ENCODE measurements around the gene SIPA1L3.
A peak's percentile ranks its signal among the peaks of the same experiment; 100 is the strongest.

Gene SIPA1L3

DNA sequence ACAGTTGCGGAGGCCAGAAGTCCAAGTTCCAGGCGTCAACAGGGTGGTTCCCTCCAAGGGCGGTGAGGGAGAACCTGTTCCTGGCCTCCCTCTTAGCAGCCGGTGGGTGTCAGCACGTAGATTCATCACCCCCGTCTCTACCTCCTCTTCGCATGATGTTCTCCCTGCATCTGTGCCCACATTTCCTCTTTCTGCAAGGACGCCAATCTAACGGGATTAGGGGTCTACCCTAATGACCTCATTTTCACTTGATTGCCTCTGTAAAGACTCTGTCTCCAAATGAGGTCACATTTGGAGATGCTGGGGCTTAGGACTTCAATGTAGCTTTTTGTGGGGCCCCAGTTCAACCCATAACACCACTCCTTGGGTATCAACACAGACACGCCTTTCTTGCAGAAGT is 278.6 kb downstream of the SIPA1L3 start:
- no peak for DNase-seq

DNA sequence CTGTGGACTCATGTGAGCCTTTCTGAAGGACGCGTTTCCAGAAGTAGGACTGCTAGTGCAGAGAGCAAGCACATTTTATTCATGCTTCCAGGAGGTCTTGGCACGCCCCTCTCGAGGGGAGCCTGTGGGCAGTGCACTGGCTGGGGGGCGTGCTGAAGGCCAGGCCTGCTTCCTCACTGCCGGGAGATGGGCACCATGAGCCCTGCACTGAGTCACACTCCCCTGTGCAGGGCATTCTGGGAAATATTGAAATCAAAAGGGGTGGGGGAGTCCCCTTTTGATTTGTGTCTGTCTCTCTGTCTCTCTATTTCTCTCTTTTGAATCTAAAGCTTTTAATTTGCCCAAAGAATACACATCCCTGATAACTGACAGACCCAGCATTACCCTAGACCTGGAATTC is 283.1 kb downstream of the SIPA1L3 start:
- DNase-seq = no peak

DNA sequence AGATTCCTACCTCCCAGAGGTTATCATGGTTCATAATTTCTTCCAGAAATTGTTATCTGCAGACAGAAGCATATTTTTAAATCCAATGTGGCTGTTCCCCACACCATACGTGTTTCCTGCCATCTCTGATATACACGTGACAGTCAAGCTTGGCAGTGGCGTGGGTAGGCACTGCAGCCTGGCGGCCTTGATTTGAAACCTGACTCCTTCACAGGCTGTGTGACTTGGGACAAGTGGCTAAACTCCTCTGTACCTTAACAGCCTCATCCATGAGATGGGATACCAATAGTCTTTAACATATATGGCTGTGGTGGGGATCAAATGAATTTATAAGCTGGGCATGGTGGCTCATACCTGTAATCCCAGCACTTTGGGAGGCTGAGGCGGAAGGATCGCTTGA is 283.8 kb downstream of the SIPA1L3 start:
- DNase-seq = no peak

DNA sequence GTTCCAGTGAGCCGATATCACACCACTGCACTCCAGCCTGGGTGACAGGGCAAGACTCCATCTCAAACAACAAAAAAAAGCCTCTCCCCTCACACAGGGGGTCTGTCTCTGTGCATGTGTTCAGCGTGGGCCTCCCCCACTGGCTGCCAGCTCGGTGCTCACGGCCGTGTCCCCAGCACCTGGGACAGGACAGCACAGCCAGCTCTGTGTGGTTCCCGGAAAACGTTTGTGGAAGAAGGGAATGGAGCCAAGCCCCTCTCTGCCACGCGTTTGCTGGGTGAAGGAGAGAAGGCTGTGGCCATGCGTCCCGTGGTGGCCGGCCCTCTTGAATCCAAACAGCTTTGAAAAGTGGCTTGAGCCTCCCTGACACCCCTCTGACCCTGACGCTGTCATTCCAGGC is 284.7 kb downstream of the SIPA1L3 start:
- DNase-seq = no peak

DNA sequence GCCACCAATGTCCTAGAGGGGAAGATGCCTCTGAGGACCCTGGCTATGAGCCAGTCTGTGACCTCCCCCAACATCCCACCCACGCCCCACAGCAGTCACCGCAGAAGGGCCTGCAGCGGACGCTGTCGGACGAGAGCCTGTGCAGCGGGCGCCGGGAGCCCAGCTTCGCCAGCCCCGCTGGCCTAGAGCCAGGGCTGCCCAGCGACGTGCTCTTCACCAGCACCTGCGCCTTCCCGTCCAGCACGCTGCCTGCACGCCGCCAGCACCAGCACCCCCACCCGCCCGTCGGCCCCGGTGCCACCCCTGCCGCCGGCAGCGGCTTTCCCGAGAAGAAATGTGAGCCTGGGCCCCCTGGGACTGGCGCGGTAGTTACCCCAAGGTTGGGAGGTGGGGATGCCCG is 286.4 kb downstream of the SIPA1L3 start:
- no peak for DNase-seq

DNA sequence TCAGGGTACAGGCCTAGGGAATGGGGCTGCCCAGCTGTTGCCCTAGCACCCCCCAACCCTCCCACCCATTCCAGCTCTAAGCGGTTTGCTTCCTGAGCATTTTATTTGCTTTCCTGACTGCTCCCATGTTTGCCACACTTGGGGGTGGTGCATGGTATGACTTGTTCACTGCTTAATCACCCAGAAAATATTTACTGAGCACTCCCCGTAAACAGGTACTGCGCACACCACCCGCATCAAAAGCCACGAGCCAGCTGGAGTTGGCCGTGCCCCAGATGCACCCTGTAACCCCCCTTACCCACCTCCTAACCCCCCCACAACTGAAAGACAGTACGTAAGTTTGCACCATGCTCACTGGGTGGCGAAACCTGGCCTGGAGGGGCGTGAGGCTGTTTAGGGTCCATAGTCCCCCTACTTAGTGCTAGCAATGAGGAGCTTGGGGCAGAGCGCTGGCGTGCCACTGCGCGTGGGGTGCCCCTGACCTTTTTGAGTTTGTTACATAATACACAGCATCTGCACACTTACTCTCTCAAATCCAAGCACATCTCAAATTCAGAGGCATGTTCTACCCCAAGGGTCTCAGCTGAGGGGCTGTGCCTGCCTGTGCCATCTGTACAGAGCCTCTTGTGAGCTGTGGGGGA is 287.2 kb downstream of the SIPA1L3 start:
- DNase-seq = no peak

DNA sequence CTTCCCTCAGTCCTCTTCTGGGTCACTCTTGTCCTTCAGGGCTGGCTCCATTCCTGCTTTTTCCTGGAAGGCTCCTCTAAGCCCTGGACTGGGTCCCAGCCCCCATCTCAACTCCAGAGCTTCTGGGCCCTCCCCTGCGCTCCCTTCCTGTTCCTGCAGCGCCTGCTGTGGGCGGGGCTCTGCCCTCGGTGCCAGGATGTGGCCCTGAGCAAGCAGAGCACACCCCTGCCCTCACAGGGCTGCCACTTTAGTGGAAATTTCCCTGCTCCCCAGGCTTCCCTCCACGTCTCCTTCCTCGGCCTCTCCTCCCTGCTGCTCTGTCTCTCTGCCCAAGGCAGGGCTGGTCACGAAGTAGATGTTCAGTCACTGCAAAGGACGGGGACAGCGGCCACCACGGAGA is 288.2 kb downstream of the SIPA1L3 start:
- DNase-seq = no peak

DNA sequence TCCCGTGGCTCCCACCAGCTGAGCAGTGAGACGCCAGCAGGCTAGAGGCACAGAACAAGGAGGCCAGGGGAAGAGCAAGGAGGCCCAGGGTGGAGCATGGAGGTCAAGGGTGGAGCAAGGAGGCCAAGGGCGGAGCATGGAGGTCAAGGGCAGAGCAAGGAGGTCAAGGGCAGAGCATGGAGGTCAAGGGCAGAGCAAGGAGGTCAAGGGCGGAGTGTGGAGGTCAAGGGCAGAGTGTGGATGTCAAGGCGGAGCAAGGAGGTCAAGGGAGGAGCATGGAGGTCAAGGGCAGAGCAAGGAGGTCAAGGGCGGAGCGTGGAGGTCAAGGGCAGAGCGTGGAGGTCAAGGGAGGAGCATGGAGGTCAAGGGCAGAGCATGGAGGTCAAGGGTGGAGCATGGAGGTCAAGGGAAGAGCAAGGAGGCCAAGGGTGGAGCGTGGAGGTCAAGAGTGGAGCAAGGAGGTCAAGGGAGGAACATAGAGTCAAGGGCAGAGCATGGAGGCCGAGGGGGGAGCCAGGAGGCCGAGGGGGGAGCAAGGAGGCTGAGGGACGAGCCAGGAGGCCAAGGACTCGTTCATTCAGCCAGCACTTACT is 289.3 kb downstream of the SIPA1L3 start:
- DNase-seq = no peak

DNA sequence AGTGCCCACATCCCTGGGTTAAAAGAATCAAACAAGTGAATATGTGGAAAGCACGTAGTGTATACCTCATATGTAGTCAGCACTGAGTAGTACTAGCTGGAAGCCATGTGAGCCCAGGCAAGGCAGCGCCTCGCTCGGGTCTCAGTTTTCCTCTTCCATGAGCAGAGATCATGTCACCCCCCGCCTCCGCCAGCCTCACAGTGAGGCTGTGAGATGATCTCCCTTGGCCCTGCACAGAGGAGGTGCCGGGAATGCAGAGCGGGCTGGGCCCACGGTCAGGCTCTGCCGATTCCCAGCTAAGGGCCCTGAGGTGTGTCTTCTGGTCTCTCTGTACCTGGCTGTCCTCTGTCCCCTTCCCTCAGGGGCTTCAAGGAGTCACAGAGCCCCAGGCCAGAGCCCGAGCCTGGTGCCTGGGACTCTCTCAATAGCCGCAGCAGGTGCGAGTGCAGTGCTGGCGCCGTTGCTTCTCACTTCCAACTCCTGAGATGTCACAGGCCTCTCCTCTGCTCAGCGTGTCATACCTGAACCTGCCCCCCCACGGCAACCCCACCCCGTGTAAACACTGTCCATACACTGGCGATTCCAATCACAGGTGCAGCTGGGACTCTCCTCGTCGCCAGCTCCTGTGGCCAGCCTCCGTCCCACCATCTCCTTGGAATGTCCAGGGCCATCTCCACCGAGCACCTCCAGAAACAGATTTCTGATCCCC is 290.1 kb downstream of the SIPA1L3 start:
- no peak for DNase-seq

DNA sequence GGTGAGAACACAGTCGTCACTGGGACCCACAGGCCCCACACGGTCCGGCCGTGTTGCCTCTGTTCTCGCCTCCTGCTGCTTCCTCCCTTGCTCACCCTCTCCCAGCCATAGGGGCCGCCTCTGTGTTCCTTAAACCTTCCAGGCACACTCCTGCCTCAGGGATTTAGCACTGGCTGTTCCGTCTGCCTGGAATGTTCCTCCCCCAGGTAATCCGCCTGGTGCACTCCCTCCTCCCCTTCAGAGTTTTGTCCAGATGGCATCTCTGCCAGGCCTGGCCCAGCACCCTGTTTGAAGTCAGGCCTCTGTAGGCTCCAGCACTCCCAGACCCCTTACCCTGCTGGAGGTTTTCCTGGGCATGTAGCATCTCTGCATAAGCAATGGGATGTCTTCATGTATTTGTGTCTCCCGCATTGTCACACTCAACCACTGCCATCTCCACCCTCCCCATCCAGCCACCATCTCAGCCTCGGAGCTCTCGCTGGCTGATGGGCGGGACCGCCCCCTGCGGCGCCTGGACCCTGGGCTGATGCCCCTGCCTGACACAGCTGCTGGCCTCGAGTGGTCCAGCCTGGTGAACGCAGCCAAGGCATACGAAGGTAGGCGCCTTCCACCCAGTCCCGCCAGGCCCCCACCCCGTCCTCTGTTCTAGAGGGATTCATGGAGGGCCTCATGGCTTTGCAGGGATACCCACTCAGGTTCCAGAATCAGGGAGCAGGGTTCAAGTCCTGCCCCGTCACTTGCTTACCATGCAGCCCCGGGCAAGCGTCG is 291.1 kb downstream of the SIPA1L3 start:
- no peak for DNase-seq

DNA sequence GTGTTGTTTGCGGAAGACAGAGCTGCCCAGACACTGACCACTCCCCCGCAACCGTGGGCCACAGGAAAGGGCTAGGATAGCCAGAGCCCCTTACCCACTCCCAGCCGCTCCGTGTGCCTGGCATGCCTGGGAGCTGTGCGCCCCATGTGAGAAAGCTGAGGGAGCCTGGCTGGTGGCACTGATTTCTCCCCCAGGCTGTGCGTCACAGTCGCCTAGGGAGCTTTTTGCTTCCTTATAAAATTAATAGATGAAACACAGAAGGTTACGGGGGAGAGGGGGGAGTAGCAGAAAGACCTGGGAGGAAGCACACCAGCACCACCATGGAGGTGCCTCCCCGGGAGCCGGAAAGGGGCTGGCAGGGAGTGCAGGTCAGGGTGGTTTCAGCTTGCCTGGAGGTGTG is 292.3 kb downstream of the SIPA1L3 start:
- DNase-seq = peak in 22 of 56 donors; percentile 4 to 68 (median 29)

DNA sequence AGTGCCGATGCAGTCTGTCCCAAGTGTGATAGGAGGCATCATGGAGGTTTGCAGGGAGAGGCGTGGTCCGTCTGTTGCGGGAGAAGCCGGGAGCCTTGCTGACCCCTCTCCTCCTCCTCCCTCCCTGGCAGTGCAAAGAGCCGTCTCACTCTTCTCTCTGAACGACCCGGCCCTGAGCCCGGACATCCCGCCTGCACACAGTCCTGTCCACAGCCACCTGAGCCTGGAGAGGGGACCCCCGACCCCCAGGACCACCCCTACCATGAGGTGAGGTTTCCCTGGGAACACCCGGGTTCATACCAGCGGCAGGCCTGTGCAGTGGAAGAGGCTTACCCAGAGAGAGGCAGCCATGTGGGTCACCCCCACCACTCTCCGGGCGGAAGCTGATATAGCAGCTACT is 294.7 kb downstream of the SIPA1L3 start:
- no peak for DNase-seq

DNA sequence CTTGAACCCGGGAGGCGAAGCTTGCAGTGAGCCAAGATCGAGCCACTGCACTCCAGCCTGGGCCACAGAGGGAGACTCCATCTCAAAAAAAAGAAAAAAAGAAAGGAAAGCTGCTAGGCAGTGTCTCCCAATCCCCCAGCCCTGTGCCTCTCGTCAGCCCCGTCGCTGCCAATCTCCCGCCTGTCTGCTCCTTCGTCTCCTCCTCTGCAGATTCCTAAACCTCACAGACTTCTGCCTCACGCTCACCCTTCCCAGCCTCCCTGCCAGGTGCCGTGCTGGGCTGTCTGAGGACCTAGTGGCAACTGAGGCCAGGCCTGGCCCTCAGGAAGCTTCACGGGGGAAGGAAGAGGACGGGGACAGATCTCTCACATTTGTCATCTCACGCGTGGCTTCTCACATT is 295.5 kb downstream of the SIPA1L3 start:
- DNase-seq = peak in 4 of 56 donors; percentile 6 to 46 (median 20)

DNA sequence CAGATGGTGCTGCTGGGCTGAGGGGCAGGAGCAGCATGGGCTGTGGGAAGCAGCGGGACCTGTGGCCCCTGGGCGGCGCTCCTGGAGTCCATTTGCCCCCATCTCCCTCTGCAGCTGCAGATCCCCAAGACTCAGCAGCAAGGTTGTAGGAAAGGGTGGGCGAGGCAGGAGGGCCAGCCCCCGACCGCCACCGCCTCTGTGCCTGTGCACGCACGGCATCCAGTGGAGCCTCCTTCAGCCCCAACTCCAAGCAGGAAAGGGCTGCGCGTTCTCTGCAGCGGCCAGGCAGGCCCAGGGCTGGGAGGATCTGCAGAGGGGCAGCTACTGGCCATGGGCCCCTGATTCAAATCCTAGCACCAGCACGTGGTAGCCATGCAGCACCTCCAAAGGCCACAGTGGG is 296.2 kb downstream of the SIPA1L3 start:
- no peak for DNase-seq

DNA sequence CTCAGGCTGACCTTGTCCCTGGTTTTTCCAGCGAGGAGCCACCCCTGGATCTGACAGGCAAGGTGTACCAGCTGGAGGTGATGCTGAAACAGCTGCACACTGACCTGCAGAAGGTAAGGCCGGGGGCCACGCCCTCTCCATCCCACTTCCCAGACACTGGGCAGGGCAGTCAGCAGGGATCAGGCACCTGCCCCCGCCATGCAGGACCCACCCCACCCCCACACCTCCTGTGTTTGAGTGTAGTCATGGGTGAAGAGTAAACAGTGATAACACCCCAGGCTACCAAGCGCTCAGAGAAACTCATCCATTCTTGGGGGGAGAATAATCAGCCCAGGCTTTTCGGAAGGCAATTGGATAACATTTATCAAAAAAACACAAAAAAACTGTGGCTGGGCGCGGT is 297.1 kb downstream of the SIPA1L3 start:
- DNase-seq = no peak

DNA sequence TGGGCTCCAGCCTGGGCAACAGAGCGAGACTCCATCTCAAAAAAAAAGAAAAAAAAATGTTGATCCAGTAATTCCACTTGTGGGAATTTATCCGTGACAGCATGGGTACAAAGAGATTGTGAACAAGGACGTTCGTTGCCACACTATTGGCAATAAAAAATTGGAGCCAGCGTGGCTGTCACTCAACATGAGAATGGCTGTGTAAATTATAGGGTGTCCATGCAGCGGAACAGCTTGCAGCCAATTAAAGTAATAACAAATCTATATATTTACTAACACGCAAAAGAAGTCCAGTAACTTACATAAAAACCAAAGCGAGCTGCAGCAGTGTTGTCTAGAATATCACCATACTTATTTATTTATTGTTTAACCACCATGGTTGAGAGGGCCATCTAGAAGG is 297.7 kb downstream of the SIPA1L3 start:
- no peak for DNase-seq

DNA sequence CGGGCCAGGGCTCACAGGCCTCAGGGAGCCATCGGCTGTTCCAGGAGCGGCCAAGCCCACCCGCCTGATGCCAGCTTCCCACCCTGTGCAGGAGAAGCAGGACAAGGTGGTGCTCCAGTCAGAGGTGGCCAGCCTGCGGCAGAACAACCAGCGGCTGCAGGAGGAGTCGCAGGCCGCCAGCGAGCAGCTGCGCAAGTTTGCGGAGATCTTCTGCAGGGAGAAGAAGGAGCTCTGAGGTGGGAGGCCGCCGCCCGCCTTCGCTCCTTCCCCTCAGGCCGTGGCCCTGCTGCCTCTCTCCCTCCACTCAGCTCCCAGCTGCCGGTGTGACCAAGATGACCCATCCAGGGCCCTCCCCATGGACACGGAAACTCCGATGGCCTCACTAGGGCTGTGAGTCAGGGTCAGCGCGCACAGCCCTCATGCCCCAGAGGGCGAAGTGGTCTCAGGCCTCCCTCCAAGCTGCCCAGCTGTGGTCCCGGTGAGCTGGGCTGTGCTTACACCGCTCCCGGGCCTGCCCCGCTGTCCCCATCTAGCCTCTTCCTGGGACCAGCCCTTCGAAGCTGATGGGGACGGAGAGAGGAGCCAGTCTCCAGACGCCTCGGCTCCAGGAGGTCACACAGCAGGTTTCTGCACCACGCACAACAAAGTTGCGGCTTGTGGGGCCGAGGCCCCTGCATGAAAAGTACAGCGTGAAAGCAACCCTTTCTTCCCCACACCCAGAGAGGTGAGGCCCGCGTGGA is 299.2 kb downstream of the SIPA1L3 start:
- no peak for DNase-seq

DNA sequence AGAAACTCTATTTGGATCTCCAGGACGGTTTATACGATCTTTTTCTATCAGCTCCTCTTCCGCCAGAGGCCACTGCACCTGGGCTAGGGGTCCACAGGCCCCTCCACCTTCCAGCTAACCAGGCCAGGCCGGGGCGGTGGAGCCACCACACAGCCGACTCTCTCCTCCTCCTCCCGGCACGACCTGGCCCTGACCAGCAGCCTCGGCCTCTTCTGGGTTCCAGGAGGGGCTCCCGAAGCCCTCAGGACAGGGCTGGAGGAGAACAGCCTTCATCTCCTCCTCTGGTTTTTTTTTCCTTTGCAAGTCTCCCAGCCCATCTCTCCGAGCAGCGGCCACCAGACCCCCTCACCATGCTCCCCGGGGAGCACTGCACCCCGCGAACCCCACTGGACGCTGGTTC is 299.9 kb downstream of the SIPA1L3 start:
- no peak for DNase-seq

DNA sequence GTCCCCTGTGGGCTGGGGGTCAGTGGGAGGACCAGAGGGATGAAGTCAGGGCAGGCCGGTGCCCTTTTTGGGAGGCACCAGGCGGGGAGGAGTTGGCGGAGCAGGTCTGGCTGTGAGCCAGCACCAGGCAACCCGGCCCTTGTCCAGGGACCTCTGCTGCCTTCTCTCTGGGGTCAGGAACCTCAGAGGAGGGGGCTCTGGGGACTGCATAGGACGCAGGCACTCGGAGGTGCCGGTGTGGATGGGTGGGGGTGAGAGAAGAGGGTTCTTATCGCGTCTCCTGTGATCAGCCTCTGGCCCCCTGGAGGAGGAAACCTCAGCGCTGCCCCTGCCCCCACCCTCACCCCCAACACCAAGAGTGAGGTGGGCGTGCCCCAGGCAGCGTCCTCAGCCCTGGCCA is 300.5 kb downstream of the SIPA1L3 start:
- DNase-seq = peak in 1 of 56 donors; percentile 47

DNA sequence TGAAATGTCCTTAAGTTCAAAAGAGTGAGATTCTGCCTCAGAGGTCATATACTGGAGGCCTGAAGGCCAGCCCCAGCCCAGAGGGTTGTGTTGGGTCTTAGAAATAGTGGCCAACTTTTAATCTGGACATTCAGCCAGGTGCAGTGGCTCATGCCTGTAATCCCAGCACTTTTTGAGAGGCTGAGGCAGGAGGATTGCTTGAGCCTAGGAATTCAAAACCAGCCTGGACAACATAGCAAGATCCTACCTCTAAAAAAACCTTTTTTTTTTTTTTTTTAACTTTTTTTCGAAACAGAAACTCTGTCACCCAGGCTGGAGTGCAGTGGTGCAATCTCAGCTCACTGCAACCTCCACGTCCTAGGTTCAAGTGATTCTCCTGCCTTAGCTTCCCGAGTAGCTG is 301.6 kb downstream of the SIPA1L3 start:
- no peak for DNase-seq

DNA sequence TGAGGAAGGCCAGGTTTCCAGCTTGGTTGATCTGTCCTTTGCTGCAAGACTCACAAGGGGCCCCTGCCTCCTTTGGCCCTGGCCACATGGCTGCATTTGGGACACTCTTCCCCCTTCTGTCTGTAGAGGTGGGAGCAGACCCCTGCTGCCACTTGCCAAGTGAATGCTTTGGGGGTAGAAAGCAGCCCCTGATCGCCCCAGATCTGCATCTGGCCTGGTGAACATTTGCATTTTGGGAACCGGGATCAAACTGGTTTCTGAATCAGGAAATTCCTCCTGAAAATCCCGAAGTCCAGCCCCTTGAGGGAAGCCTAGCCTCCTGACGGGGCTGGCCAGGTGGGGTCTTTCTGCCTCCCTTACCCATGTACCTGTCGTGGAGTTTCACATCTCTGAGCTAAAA is 302.1 kb downstream of the SIPA1L3 start:
- peak in 2 of 56 donors; percentile 42 to 43 for DNase-seq

All from nucleus accumbens (tissue), 56 donors.